AG04450 (cell line): ENCODE measurements around the gene TRIM25. TPM values are rescaled to one million over a fixed set of nuclear protein-coding genes. Genes with fewer than 3 reads are reported as not detected.
"Not testable (repeated sequence)": the region's sequence is repeated elsewhere in the genome, so short reads cannot be mapped to it uniquely, and the experiment has no call there.

Experiments
- CTCF ChIA-PET: fragments of 300-600, 350-600 bp; formaldehyde crosslinking; extraction: SDS; loops from one replicate; lab custom pipeline; 2022; ENCODE audit warnings: antibody characterized with exemption, inconsistent platforms; lab: Charles Lee
- POLR2A ChIA-PET: fragments of 350-600 bp; formaldehyde crosslinking; extraction: SDS; loops from one replicate; lab custom pipeline; 2021; ENCODE audit warnings: antibody characterized with exemption, inconsistent platforms; lab: Yijun Ruan, JAX
- DNase-seq: peaks from one replicate; pipeline ENCODE4 v3.0.0-alpha.2; 2011; ENCODE audit warnings: low read depth, low spot score
- H3K27ac ChIP-seq: one replicate; pipeline ENCODE4 v1.5.1; 2012; ENCODE audit warnings: low read depth, low read length, control low read depth
- H3K27me3 ChIP-seq: one replicate; pipeline ENCODE4 v1.6.0; 2012; ENCODE audit warnings: low read length; ENCODE audit not compliant: control insufficient read depth, insufficient read depth
- H3K4me3 ChIP-seq: 2 replicates; pipeline ENCODE4 v1.5.1; 2011; ENCODE audit warnings: mild to moderate bottlenecking, low read depth, low read length, control low read depth
- H3K9me3 ChIP-seq: 2 replicates; pipeline ENCODE4 v1.5.1; 2012; ENCODE audit warnings: low read length; ENCODE audit not compliant: control insufficient read depth, insufficient read depth
- polyA plus RNA-seq: library from polyadenylated mRNA; depleted of rRNA; stranded (reverse); fragments of >200 nt; gene quantifications from 2 replicates; pipeline ENCODE4 v1.2.3, GENCODE V29; 2011
- TF ChIP-seq, protein P1 (sequence below): IDR thresholded peaks from 2 replicates; pipeline ENCODE4 v1.5.1; 2011; ENCODE audit warnings: low read depth, low read length, control low read depth, inconsistent platforms

The TRIM25 gene
- polyA plus RNA-seq, 1 experiment: 58.2 TPM

DNA sequence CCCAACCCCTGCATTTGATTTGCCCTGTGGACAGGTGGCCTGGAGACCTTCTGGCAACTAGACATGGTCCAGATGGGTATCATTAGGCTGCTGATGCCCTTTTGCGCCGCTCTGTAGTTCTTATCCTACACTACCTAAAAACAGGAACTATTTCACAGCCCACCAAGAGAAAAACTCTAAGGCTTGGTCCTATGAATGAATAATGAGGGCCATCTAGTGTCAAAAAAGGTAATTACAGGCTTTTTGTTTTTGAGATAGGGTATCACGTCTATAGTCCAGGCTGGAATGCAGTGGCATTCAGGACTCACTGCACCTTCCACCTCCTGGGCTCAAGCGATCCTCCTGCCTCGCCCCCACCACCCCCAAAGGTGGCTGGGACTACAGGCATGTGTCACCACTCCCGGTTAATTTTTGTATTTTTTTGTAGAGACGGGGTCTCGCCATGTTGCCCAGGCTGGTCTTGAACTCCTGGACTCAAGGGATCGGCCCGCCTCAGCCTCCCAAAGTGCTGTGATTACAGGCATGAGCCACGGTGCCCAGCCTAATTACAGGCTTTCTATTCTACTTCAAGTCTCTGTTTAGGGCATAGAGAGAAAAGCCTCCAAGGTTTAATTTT is 26.1 kb upstream of the TRIM25 start:
- ChIA-PET POLR2A (no interaction called here), CTCF (interaction anchor here (0.6 to 2.0 kb wide), 17 partner anchors 9 to 440 kb away, joined by 3 to 70 read pairs (median 4); no protein-coding TSS in a partner anchor)
- H3K27ac ChIP-seq: no peak overlapping the region
- H3K9me3 ChIP-seq: no peaks in the 10 kb centered on the region
- TF ChIP-seq, protein P1, sequence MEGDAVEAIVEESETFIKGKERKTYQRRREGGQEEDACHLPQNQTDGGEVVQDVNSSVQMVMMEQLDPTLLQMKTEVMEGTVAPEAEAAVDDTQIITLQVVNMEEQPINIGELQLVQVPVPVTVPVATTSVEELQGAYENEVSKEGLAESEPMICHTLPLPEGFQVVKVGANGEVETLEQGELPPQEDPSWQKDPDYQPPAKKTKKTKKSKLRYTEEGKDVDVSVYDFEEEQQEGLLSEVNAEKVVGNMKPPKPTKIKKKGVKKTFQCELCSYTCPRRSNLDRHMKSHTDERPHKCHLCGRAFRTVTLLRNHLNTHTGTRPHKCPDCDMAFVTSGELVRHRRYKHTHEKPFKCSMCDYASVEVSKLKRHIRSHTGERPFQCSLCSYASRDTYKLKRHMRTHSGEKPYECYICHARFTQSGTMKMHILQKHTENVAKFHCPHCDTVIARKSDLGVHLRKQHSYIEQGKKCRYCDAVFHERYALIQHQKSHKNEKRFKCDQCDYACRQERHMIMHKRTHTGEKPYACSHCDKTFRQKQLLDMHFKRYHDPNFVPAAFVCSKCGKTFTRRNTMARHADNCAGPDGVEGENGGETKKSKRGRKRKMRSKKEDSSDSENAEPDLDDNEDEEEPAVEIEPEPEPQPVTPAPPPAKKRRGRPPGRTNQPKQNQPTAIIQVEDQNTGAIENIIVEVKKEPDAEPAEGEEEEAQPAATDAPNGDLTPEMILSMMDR: peak; percentile 75
- peak; percentile 20 for DNase-seq
- no peak overlapping the region for H3K4me3 ChIP-seq
- no peaks in the 10 kb centered on the region for H3K27me3 ChIP-seq

DNA sequence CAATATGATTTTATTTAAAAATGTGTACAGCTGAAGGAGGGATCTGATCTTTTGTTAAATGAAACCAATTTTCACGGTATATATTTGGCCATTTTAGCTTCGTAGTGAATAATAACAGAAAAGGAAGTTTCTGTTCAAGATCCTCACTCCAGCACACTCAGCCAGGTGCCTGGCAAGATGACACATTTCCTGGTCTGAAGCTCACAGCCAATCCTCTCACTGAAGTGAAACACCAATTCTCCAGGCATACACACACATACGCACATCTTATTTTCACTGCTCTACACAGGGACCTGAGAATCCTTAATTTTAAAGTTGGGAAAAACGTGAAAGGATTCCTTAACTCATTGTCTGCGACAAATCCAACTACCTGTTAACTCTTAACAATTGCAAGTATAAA is 24.4 kb upstream of the TRIM25 start:
- H3K27ac ChIP-seq, H3K27me3 ChIP-seq, DNase-seq, POLR2A ChIA-PET, H3K4me3 ChIP-seq, H3K9me3 ChIP-seq: not testable (repeated sequence)
- CTCF ChIA-PET: interaction anchor here (0.9 kb wide), 1 partner anchor 118 kb away, joined by 3 read pairs; no protein-coding TSS in a partner anchor

DNA sequence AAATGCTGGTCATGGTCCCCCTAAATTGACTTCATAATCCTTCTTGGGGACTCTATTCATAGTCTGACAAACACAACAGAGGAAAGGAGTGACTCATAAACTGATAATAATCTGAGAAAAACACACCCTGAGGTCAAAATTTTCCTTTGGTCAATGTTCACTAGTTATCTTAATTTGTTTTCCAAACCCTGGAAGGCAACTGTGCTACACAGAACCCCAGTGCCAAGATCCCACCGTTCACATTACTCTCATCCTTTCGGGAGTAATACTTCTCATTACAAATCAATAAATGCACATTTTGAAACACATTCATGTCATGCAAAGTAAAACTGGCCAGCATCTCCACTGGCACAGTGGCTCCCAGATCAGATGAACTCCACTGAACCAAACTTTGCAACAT is 23.8 kb upstream of the TRIM25 start:
- DNase-seq: no peak
- no peak overlapping the region for H3K27ac ChIP-seq
- CTCF ChIA-PET: interaction anchor here (0.9 kb wide), 1 partner anchor 118 kb away, joined by 3 read pairs; no protein-coding TSS in a partner anchor
- H3K9me3 ChIP-seq: no peaks in the 10 kb centered on the region
- TF ChIP-seq, protein P1: no peak
- POLR2A ChIA-PET: no interaction called here
- no peaks in the 10 kb centered on the region for H3K27me3 ChIP-seq
- H3K4me3 ChIP-seq: no peak overlapping the region

DNA sequence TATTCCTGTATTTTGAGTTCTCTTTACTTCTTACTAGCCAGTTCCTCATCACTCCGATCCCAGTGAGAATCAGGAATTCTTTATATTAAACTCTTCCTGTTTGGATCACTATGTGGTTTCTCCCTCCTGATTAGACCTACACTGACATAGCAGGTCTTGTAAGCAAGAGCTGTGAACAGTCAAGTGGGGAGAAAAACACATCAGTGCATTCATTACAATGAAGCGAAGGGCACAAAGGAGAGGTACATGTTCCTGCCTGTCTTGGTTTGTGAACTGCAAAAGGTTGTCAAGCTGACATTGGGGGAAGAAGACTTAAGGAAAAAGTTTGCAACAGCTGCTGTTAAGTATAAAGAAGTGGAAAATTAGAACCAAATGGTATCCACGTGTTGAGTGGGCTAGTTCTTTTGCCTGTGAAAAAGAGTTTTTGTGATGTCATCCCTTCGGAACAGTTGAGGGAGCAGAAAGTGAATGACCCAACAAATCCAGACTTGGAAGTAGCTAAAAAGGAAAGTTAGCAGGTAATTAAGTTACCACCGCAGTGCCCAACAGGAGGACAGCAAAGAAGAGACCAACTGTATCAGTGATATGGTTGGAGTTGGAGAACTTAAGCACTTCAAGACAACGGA is 23.0 kb upstream of the TRIM25 start:
- DNase-seq: no peak
- ChIA-PET CTCF (interaction anchor here (1.0 kb wide), 1 partner anchor 117 kb away, joined by 6 read pairs; no protein-coding TSS in a partner anchor), POLR2A (no interaction called here)
- TF ChIP-seq, protein P1: no peak
- Histone ChIP-seq H3K4me3 (no peak overlapping the region), H3K27ac (no peak overlapping the region), H3K27me3 (no peaks in the 10 kb centered on the region), H3K9me3 (no peaks in the 10 kb centered on the region; the same call in 1 of the 2 replicates)

DNA sequence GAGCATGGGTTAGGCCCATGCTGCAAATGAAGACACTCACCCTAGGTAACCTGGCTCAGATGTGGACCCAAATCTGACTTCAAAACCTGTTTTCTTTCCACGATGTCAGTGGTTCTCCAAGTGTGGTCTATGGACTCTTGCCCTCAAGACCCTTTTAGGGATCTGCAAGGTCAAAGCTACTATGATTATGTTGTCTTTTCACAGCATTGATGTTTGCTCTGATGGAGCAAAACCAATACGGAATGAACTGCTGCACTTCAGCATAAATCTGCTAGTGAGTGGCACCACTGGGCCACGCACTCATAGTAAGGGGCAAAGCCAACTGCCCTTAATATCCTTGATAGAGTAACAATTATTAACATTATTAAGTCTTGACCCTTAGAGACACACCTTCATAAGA is 21.6 kb upstream of the TRIM25 start:
- Histone ChIP-seq H3K4me3 (no peak overlapping the region), H3K27me3 (no peaks in the 10 kb centered on the region), H3K27ac (no peak overlapping the region), H3K9me3 (no peaks in the 10 kb centered on the region; the same call in 1 of the 2 replicates)
- POLR2A ChIA-PET: no interaction called here
- CTCF ChIA-PET: interaction anchor here (1.0 kb wide), 1 partner anchor 115 kb away, joined by 6 read pairs; no protein-coding TSS in a partner anchor
- DNase-seq: no peak
- TF ChIP-seq, protein P1: no peak
